ENCODE data around the gene SPHK2. TPM values are rescaled to one million over a fixed set of nuclear protein-coding genes. Genes with fewer than 3 reads are reported as not detected.

SPHK2 gene
- total RNA-seq, 1 experiment from 2014 or later = 19.9 TPM

GRCh38 chr19:48629297-48629598 is 9.9 kb downstream of the SPHK2 start:
- DNase-seq (ENCODE audit: low read depth, low spot score) = no peak
- no peak for ATAC-seq
- Histone ChIP-seq H3K9me3 (ENCODE audit: control insufficient read depth in 1 of 2, insufficient read depth in 1 of 2, low read depth in 1 of 2, low read length in 2 of 2) (no peaks in the 10 kb centered on the region), H3K27me3 (ENCODE audit: insufficient read depth, low read length) (no peaks in the 10 kb centered on the region), H3K36me3 (ENCODE audit: control insufficient read depth in 1 of 2, insufficient read depth in 2 of 2, low read length in 2 of 2) (peaks cover 2 to 13% of the 10 kb centered on the region in 2 experiments; a peak in 1 of 4 replicates), H3K9me2 (ENCODE audit: insufficient read depth) (no peaks in the 10 kb centered on the region), H3K4me1 (ENCODE audit: control insufficient read depth in 1 of 2, insufficient read depth in 2 of 2, low read length in 2 of 2) (peaks cover 45 to 58% of the 10 kb centered on the region in 2 experiments), H3K4me2 (ENCODE audit: low read length) (peak overlapping the region; percentile 63), H4K20me1 (ENCODE audit: insufficient read depth) (no peaks in the 10 kb centered on the region), H3K79me2 (ENCODE audit: insufficient read depth, low read length) (peaks cover 23% of the 10 kb centered on the region), H3K4me3 (replicated peaks in 1 of 2; ENCODE audit: low read depth in 1 of 2, low read length in 2 of 2) (no peak overlapping the region), H3K27ac (ENCODE audit: low read depth, low read length) (peak overlapping the region; percentile 57; the same call in 1 of the 2 replicates), H3K9ac (ENCODE audit: low read length) (0 out of 2 replicates have a peak overlapping the region, but pooled peaks have one; percentile 51), H2AFZ (ENCODE audit: low read depth, low read length, poor library complexity, severe bottlenecking) (no peak overlapping the region)
- BruUV-seq (replicated peaks) = no TSS peak
- intact Hi-C loops (cut with micrococcal nuclease) = no loop called here
- ChIA-PET RAD21 (ENCODE audit: low non-redundant PET in 1 of 2, low total read pairs in 2 of 2, uncharacterized antibody in 2 of 2, unreplicated experiment in 2 of 2) (no interaction called here), POLR2A (interaction anchor here (1.3 to 1.7 kb wide), 4 partner anchors 9 to 16 kb away, joined by 5 to 22 read pairs (median 8); partner anchors contain the start of genes CA11, RPL18 and SPHK2), CTCF (no interaction called here)
- TF ChIP-seq CBX3 (IDR thresholded peaks at IDR 0.05; ENCODE audit: low read depth) (no peak), SP1 (IDR thresholded peaks at IDR 0.05; ENCODE audit: low read depth) (no peak), CTCF (IDR thresholded peaks at IDR 0.05 in 2 of 3, conservative IDR thresholded peaks at IDR 0.05 in 1 of 3; ENCODE audit: borderline replicate concordance in 1 of 3, insufficient read depth in 1 of 3, low read depth in 2 of 3, low read length in 2 of 3) (no peak)

- no peak overlapping the region for H2AFZ ChIP-seq (ENCODE audit: low read depth, low read length, poor library complexity, severe bottlenecking)
- ChIA-PET CTCF (interaction anchor here (0.6 to 1.0 kb wide), 3 partner anchors 11 to 316 kb away, joined by 3 to 4 read pairs (median 3); partner anchors contain the start of genes RPL18 and SPHK2), POLR2A (interaction anchor here (1.3 to 2.0 kb wide), 5 partner anchors 9 to 21 kb away, joined by 5 to 22 read pairs (median 7); partner anchors contain the start of genes CA11, RPL18 and SPHK2), RAD21 (ENCODE audit: low non-redundant PET in 1 of 2, low total read pairs in 2 of 2, uncharacterized antibody in 2 of 2, unreplicated experiment in 2 of 2) (interaction anchor here in 1 of 2 experiments (0.9 kb wide), 1 partner anchor 11 kb away, joined by 3 read pairs; the partner anchor contains the start of genes RPL18 and SPHK2)
- peak overlapping the region; percentile 15 to 32; a peak in 1 of 4 replicates for H3K4me3 ChIP-seq (replicated peaks in 1 of 2; ENCODE audit: low read depth in 1 of 2, low read length in 2 of 2)
- H3K4me1 ChIP-seq (ENCODE audit: control insufficient read depth in 1 of 2, insufficient read depth in 2 of 2, low read length in 2 of 2) = peaks cover 46 to 58% of the 10 kb centered on the region in 2 experiments
- intact Hi-C loops (cut with micrococcal nuclease) = no loop called here
- peaks cover 19% of the 10 kb centered on the region for H3K79me2 ChIP-seq (ENCODE audit: insufficient read depth, low read length)
- H3K9me2 ChIP-seq (ENCODE audit: insufficient read depth) = no peaks in the 10 kb centered on the region
- TF ChIP-seq ZBTB33 (IDR thresholded peaks at IDR 0.05; ENCODE audit: extremely low read depth, insufficient replicate concordance, low read length) = peak; percentile 75
- TF ChIP-seq ZFX (IDR thresholded peaks at IDR 0.05) = 0 out of 2 replicates have a peak, but pooled peaks have one; percentile 2
- no peak for TF ChIP-seq MAX (IDR thresholded peaks at IDR 0.05)
- peak; percentile 74 for TF ChIP-seq TCF7L2 (IDR thresholded peaks at IDR 0.05; ENCODE audit: borderline replicate concordance, extremely low read depth, insufficient read depth, insufficient read length)
- peak; percentile 95 for TF ChIP-seq POLR2AphosphoS5 (IDR thresholded peaks at IDR 0.05; ENCODE audit: low read depth, low read length)
- TF ChIP-seq YY1 (IDR thresholded peaks at IDR 0.05; ENCODE audit: extremely low read depth, insufficient replicate concordance, low read depth, low read length) = peak; percentile 34
- TF ChIP-seq CTCF (IDR thresholded peaks at IDR 0.05 in 2 of 3, conservative IDR thresholded peaks at IDR 0.05 in 1 of 3; ENCODE audit: borderline replicate concordance in 1 of 3, insufficient read depth in 1 of 3, low read depth in 2 of 3, low read length in 2 of 3) = no peak
- peak overlapping the region; percentile 63 for H3K4me2 ChIP-seq (ENCODE audit: low read length)
- H3K9me3 ChIP-seq (ENCODE audit: control insufficient read depth in 1 of 2, insufficient read depth in 1 of 2, low read depth in 1 of 2, low read length in 2 of 2) = no peaks in the 10 kb centered on the region
- no peaks in the 10 kb centered on the region for H3K27me3 ChIP-seq (ENCODE audit: insufficient read depth, low read length)
- peaks cover 2 to 13% of the 10 kb centered on the region in 2 experiments; a peak in 1 of 4 replicates for H3K36me3 ChIP-seq (ENCODE audit: control insufficient read depth in 1 of 2, insufficient read depth in 2 of 2, low read length in 2 of 2)
- H3K27ac ChIP-seq (ENCODE audit: low read depth, low read length) = peak overlapping the region; percentile 57
- peak; percentile 86 for ATAC-seq
- H3K9ac ChIP-seq (ENCODE audit: low read length) = peak overlapping the region; percentile 51; the same call in 1 of the 2 replicates
- no peaks in the 10 kb centered on the region for H4K20me1 ChIP-seq (ENCODE audit: insufficient read depth)
- BruUV-seq (replicated peaks) = no TSS peak
- peak; percentile 96 for DNase-seq (ENCODE audit: low read depth, low spot score)
These were observed 10.4 kb downstream of the SPHK2 start for GRCh38 chr19:48629599-48630295.
